Stimulated activated CD8-positive, alpha-beta memory T cell treated with anti-CD3 and anti-CD28 coated beads, Interleukin-12 subunit alpha, Interleukin-12 subunit beta, amount 100 ng/mL, for 24 hours (primary cell): Measurements from ENCODE around the gene CAPG.
A peak's percentile ranks its signal among the peaks of the same experiment; 100 is the strongest.
"Not testable (repeated sequence)": the region's sequence is repeated elsewhere in the genome, so short reads cannot be mapped to it uniquely, and the experiment has no call there.

Source experiments
- DNase-seq: peaks from one replicate; pipeline ENCODE4 v3.0.0-alpha.2; 2020; ENCODE audit errors: extremely low read depth

CAPG gene

DNA sequence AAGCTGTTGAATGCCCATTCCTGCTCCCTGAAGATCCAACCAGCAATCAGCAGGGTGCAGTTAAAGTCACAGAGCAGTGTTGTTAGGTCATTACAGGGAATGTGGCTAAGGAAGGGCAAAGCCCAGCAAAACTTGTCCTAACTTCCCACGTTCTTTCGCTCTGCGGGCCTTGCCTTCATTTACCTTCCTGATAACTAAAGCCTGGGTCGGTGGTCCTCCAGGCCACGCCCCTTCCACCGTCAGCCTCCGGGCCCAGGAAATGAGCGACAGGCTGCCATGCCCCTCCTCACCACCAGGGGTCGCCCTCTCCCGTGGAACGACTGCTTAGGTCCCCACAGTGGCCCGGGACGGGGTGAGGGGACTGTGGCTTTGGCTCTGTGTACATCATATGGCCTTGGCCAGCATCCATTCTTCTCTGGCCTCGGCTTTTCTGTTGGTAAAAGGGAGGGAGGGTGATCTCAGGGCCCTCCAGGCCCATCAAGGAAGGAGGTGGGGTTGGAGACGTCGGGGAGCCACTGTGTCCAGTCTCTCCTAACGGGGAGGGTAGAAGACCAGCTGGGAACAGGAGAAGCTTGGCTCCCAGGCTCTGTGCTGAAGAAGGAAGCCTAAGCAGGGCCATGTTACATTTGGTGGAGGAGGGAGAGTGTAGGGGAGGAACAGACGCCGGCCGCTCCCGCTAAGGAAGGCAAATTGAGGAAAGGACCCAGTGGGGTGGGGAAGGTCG, 10.5 kb upstream of the CAPG start:
- peak; percentile 76 for DNase-seq

DNA sequence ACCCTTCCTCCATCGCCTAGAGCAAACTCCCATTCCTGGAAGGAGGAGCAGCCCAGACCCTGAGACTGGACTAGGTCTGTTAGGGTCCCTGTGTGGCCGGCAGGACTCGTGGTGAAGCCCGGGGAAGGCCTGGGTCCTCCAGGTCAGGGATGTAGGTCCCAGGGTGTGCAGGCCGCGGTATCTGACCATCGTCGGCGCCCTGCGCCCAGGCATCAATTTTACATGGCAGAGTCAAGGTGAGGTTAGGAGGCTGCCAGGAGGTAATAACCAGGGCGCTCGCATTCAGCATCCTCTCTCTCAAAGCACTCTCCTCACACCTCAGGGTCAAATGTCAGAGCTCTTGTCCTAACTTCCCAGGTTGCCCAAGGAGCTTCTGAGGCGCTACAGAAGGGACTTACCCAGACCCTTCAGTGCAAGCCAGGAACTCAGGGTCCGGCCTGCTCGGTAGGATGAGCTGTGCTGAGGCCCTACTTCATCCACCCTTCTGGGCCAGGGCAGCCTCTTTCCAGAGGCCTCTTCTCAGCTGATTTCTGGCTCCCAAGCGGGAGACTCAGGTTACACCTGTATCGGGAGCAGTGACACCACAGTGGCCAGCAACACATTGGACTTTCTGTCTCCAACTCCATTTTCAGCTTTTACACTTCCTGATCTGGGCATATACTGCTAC, 9.0 kb upstream of the CAPG start:
- no peak for DNase-seq

DNA sequence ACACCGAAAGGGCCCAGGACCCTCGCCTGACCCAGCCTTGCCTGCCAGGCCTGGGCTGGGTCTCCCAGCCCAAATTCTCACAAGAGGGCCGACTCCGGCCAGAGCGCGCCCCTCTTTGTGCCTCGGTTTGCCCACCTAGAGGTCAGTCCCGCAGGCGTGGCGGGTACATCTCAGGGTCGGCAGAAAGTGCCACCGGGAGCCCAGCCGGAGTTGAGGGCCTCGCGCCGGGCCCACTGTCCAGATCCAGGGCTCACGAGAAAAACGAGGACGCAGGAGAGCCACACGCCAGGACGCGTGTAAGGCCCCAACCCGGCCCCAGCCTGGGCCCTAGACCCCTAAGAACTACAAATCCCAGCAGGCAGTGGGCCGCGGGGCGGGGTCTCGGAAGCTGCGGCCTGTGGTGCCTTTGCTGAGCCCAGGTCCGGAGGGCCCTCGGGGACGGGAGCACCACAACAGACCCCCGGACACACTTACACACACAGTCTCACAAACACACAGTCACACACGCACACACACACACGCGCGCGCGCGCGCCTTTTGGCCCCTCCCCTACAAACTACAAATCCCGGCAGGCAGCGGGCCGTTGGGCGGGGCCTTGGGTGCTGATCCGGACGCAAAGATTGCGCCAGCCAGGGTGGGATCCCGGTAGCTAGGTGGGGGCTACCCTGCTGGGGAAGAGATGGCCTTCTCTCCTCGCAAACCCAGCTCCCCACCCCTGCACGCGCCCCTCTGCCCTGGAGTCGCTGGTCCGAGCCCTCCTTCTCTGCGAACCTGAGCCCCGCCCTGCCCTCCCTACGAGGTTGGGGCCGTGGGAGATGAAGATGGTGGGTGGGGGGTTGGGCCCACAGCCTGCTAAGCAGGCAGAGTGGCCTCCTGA, 8.2 kb upstream of the CAPG start, which contains the start of gene SH2D6:
Gene SH2D6, plus strand, starts transcription at position 583 of the 877 bp plus-strand sequence. CDS start 10,752 bp downstream, outside the sequence.
- peak; percentile 73 for DNase-seq

- DNase-seq, result no peak
These were observed 5.9 kb upstream of the CAPG start for GRCh38 chr2:85415980-85416650.

DNA sequence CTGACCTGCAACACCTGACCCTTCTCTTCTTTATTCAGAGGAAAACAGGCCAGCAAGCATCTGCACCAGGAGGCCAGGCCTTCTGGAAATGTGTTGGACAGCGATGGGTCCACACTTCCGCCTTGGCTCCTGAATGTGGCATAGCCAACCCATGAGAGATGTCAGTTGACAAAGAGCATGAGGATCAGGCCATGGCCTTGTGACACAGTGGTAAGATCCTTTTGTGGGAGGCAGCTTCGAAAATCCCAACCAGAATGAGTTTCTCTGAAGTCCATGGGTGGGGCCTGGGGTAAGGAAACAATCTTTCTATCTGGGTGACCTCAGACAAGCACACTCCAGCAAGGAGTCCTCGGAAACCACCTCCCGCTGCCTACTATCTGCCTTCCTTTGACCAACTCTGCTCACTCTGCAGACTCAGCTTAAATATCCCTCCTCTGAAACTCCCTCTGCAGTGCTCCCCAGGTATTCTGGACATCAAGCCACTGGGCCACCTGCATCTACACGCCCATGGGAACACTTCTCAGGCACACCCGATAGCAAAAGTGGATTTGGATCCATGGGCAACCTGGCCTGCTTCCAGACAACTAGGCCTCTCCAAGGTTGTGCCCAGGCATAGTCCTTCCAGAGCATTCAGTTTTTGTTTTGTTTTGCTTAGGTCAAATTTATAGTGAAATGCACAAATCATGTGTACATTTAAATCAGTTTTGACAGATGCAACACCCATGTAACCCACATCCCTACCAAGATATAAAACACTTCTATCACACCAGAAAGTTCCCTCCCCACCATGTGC, 4.8 kb upstream of the CAPG start:
- no peak for DNase-seq

- DNase-seq, result not testable (repeated sequence)
These were observed 4.2 kb upstream of the CAPG start for GRCh38 chr2:85414421-85414759.

DNA sequence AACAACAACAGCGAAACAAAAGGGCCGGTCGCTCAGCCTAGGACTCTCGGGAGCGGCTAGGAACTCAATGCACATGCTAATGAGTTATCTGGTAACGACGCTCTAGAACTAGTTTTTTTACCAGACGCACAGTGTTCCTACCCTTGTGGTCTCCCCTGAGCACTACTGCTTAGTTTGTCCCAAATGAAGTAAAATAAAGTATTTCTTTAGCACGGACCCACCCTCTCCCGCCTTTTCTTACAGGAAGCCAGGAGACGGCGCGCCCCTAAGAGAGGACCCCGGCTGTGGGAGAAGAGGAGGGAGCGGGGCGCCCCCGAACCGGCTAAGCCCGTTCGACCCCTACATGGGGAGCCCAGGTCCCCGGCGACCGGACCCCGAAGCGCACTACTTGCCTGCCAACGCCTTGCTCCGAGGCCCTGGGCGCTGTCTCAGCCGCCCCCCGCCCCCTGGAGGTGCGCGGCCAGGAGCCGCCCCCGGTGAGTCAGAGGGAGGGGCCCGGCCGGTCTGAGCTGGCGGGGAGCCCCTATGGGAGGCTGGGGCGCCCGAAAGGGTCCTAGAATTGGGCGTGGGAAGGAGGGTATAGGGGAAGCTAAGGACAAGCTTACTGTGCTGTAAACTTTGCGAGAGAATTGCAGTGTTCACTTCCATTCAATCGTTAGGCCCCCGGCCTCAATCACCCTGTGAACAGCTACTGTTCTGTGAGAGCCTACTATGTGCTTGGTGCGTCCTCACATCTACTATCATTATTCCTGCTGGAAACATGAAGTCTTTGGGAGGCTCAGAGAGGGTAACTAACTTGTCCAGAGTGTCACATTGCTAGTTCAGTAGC, 3.6 kb upstream of the CAPG start:
- no peak for DNase-seq

DNA sequence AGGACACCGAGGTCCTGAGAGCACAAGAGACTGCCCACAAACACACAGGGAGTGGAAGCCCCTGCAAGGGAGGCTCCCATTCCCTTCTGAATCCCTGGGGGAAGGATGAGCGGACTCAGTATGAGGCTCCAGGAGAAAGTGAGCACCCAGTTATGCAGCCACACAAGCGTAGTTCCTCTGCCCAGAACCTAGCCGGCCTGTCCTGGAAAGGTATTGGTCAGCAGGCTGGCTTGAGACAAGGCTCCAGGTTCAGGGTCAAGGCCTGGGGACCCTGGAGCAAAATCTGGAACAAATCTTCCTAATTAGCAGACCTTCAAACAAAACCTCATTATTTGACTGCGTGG, 1.2 kb upstream of the CAPG start:
- DNase-seq, result no peak

GRCh38 chr2:85410584-85411404, 628 bp upstream of the CAPG start:
- no peak for DNase-seq

GRCh38 chr2:85405201-85406059, 4.7 kb downstream of the CAPG start:
- no peak for DNase-seq

DNA sequence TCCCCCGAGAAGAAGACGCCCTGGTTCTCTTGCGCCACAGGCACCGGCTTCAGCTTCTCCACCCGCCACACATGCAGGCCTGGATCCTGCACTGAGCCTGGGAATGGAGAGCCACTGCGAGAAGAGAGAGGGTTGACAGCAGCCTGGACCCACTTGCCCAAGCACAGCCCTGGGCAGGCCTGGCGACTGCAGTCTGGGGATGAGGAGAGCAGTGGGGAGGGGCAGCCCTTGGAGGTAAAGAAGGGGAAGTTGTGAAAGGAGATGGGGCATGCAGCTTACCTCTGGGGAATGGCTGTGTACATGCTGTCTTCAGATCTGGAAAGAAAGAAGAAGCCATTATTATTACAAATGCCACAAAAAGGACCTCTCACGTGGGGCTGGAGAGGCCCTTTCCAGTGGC, 8.3 kb downstream of the CAPG start:
- DNase-seq, result no peak

GRCh38 chr2:85401464-85401805, 8.7 kb downstream of the CAPG start:
- DNase-seq, result no peak

DNA sequence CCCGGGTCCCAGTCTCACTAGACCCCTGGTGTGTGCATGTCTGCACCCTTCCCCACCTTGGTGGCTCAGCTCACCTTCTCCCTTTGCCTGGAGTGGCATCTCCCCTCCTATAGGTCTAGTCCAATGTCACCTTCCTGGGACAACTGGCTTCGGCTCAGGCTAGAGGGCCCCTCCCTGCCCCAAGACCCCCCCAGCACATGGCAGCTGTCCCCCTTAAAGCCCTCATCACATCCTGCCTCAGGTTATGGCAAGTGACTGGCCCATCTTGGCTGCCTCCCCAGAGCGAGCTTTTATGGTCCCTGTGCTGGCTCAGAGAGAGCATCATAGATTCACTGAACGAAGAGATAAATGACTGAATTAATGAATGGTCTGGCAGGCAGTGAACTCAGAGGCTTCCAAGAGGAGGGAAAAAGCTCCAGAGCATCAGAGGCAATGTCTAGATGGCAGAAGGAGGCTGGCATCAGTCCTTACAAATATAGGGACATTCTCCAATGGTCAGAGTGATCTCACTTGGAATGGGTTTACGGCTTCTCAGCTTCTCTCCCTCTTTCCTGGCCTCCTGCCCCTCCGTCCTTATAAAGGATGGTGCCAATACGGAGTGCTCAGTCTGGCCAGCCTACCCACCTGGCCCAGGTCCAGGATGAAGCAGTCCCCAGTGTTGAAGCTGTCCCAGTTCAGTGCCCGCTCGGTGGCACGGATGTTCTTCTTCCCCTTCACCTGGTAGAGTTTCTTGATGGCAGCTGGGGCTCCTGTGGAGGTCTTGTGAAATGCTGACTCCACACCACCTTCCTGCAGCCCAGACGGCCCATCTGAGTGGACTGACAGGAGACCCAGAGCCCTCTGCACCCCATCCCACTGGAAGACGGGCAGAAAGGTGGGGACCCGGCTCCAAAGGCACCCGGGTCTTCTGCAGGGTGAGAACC, 9.4 kb downstream of the CAPG start:
- no peak for DNase-seq

DNA sequence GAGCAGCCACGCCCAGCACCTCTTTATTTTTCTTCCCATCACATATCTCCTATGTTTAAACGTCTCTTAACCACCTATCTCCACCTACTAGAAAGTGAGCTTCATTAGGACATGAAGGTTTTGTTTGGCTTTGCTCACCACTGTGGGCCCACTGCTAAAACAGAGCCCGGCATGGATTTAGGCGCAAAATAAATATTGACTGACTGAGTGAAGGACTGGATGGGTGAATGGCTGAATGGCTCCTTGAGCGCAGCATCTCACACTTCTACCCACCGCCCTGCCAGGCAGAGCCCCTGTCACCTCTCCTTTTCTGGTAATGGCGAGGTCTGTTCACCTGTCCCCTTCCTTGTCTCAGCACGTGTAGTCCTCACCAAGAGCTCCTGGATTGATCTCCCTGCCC, 10.1 kb downstream of the CAPG start:
- no peak for DNase-seq

DNA sequence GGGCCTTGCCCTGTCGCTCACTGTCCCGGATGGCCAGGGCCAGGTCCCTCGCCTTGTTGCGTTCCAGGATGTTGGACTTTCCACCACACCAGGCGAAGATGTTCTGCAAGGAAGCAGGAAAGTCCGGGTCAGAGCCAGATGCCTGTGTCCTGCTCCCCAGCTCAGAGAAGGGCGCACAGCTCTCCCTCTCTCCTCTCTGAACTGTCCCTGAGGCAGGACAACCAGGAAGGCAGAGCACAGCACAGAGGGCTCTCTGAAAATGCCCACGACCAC, 11.0 kb downstream of the CAPG start:
- no peak for DNase-seq

DNA sequence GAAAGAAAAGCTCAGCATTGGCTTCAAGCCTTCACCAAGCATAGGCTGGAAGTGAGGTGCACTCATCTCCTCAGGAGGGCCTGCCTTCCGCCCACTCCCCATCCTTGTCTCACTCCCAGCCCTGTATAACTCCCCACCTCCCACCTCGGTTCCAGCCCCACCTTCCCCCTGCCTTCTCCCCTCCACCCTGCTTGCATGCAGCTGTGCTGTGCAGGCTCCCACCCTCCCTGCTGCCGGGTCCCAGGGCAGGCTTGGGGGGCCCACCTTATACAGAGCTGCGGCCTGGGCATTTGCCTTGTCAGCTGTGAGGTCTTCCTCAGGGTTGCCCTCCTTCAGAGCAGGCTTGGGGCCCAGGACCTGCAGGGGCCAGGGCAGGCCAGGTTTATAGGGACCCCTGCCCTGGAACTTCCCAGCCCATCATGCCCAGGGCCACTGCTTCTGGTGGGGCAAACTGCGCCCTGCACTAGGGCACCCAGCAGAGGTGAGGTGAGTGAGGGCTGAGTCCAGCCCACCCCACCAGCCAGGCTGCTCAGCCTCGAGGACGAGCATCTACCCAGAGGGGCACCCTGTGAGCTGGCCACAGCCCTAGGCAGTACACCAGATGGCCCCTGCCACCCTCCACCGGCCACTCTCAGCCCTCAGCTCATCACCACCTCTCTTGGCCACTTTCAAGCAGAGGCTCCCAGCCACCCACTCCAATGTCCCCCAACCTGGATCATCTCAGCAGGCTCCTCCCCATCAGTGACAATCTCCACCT, 11.6 kb downstream of the CAPG start:
- DNase-seq, result no peak

DNA sequence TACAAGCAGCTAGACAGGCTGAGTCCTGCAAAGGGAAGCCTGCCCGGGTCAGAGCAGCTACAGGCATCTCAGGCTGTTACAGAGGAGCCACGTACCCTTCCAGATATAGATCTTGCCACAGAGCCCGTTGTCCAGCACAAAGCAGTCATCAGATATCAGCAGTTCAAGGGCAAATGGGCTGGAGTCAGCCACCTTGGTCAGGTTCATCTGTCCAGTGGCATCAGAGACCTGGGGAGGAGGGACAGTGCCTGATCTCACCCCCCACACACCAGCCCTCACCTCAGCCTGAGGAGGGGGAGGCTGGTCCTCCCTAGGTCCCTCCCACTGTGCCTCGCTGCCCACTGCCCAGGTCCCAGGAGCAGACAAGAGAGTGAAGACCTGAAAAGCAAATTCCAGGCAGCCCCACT, 12.2 kb downstream of the CAPG start:
- no peak for DNase-seq
